HG02884 (cell line): ENCODE results near the gene FAM3C.
"Not testable (repeated sequence)": the region's sequence is repeated elsewhere in the genome, so short reads cannot be mapped to it uniquely, and the experiment has no call there.

Experiments used
- ATAC-seq: cut with Tn5 transposase; IDR thresholded peaks from one replicate; pipeline ENCODE4 v1.9.1; 2021; ENCODE audit warnings: mild to moderate bottlenecking, moderate library complexity; ENCODE audit not compliant: unreplicated experiment

FAM3C gene

GRCh38 chr7:121395961-121396757, at the start of gene FAM3C:
FAM3C (minus strand) TSS chr7:121396308; CDS start chr7:121382969, 13,339 bp downstream.
- peak; percentile 77 for ATAC-seq

GRCh38 chr7:121442845-121443244, 46.7 kb upstream of the FAM3C start:
- no peak for ATAC-seq

GRCh38 chr7:121440857-121441503, 44.9 kb upstream of the FAM3C start:
- no peak for ATAC-seq

- ATAC-seq, result peak; percentile 39
Measured at GRCh38 chr7:121438043-121438955, 42.2 kb upstream of the FAM3C start.

- no peak for ATAC-seq
Measured at GRCh38 chr7:121437470-121437869, 41.4 kb upstream of the FAM3C start.

- no peak for ATAC-seq
Measured at GRCh38 chr7:121436688-121437087, 40.6 kb upstream of the FAM3C start.

- no peak for ATAC-seq
Measured at GRCh38 chr7:121436136-121436535, 40.0 kb upstream of the FAM3C start.

- ATAC-seq, result peak; percentile 49
Measured at GRCh38 chr7:121433775-121434174, 37.7 kb upstream of the FAM3C start.

GRCh38 chr7:121432486-121432885, 36.4 kb upstream of the FAM3C start:
- ATAC-seq, result peak; percentile 68

- no peak for ATAC-seq
Measured at GRCh38 chr7:121431996-121432395, 35.9 kb upstream of the FAM3C start.

GRCh38 chr7:121431389-121431995, 35.4 kb upstream of the FAM3C start:
- ATAC-seq, result no peak

GRCh38 chr7:121430558-121430957, 34.5 kb upstream of the FAM3C start:
- no peak for ATAC-seq

GRCh38 chr7:121429798-121430197, 33.7 kb upstream of the FAM3C start:
- ATAC-seq, result no peak

- no peak for ATAC-seq
Measured at GRCh38 chr7:121428855-121429489, 32.9 kb upstream of the FAM3C start.

- not testable (repeated sequence) for ATAC-seq
Measured at GRCh38 chr7:121421743-121422142, 25.6 kb upstream of the FAM3C start.

- ATAC-seq, result no peak
Measured at GRCh38 chr7:121420976-121421375, 24.9 kb upstream of the FAM3C start.

- no peak for ATAC-seq
Measured at GRCh38 chr7:121419201-121420148, 23.4 kb upstream of the FAM3C start.

GRCh38 chr7:121416533-121416932, 20.4 kb upstream of the FAM3C start:
- no peak for ATAC-seq

- ATAC-seq, result no peak
Measured at GRCh38 chr7:121414436-121414835, 18.3 kb upstream of the FAM3C start.
